Measurements from ENCODE around the gene INKA1. TPM values are rescaled to one million over a fixed set of nuclear protein-coding genes. Genes with fewer than 3 reads are reported as not detected.

Gene INKA1
- total and polyA plus RNA-seq, 9 of the 15 experiments (the other 6 are each of a cell fraction or from before 2014, with no cell fraction given): 0.55 to 13.9 (median 6.7) TPM

DNA sequence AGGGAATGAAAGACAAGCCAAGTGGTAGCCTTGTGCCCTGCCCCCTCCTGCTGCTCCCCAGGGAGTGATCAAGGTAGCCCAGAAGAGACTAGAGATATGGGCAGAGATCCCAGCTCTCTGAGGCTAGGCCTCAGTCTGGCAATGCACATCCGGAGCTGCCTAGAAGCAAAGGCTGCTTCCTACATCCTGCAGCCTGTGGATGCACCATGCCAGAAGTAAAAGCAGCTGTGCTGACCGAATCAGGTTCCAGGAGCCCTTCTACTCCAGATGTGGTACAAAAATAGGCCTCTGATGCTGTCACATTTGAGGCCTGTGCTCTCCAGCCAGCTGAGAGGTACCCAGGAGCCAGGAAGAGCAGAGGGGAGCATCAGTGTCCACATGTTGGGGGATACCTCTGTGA is 37.3 kb downstream of the INKA1 start:
- H3K36me3 ChIP-seq (ENCODE audit: control insufficient read depth, insufficient read depth, low read length): peaks cover 62% of the 10 kb centered on the region; the same call in 2 of the 3 replicates
- H3K9me3 ChIP-seq (replicated peaks; ENCODE audit: control insufficient read depth, insufficient read depth, low read depth, low read length): no peaks in the 10 kb centered on the region
- H3K4me1 ChIP-seq (replicated peaks in 1 of 2; ENCODE audit: control insufficient read depth in 2 of 2, insufficient read depth in 2 of 2, low read length in 2 of 2): no peaks in the 10 kb centered on the region; a peak in 1 of 5 replicates
- H3K9ac ChIP-seq (ENCODE audit: insufficient read depth in 1 of 2, low read depth in 2 of 2, low read length in 2 of 2): no peak overlapping the region
- in situ Hi-C loops (cut with MboI) (loop anchor here (5.0 kb wide), 1 partner anchor 138 kb away; no protein-coding TSS in a partner anchor), intact Hi-C loops (cut with micrococcal nuclease) (no loop called here)
- H3K9me1 ChIP-seq (ENCODE audit: control insufficient read depth, insufficient read depth, low read length): no peaks in the 10 kb centered on the region
- ChIA-PET CTCF (ENCODE audit: low intra/inter-chr PET ratio) (interaction anchor here (1.6 to 1.7 kb wide), 2 partner anchors 66 to 137 kb away, joined by 7 to 16 read pairs; no protein-coding TSS in a partner anchor), POLR2A (interaction anchor here (1.8 kb wide), 1 partner anchor 300 kb away, joined by 5 read pairs; no protein-coding TSS in a partner anchor)
- no peak overlapping the region for H3K4me2 ChIP-seq (ENCODE audit: insufficient read depth, low read length)
- 75% methylated on average over 2 of the region's 2 CpGs for WGBS (ENCODE audit: insufficient coverage, low coverage, missing lambda C conversion rate)
- H4K20me1 ChIP-seq (replicated peaks; ENCODE audit: control insufficient read depth, insufficient read depth, low read length): no peaks in the 10 kb centered on the region
- H3K27ac ChIP-seq (ENCODE audit: extremely low read depth, low read depth, low read length): no peak overlapping the region
- no peaks in the 10 kb centered on the region for H3K27me3 ChIP-seq (ENCODE audit: control insufficient read depth in 2 of 2, insufficient read depth in 2 of 2, low read length in 2 of 2)
- ATAC-seq (no peak), FAIRE-seq (no peak), DNase-seq (ENCODE audit: extremely low read depth in 1 of 4, low spot score in 3 of 4) (no peak)
- no peak overlapping the region for H2AFZ ChIP-seq (ENCODE audit: low read depth, low read length)
- H3K79me2 ChIP-seq (ENCODE audit: control insufficient read depth, insufficient read depth, low read length): no peaks in the 10 kb centered on the region
- H3K4me3 ChIP-seq: no peak overlapping the region
- no TSS peak for BruUV-seq (replicated peaks)
- TF ChIP-seq MAFG (tag; conservative IDR thresholded peaks at IDR 0.05): no peak
- TF ChIP-seq, protein P1, sequence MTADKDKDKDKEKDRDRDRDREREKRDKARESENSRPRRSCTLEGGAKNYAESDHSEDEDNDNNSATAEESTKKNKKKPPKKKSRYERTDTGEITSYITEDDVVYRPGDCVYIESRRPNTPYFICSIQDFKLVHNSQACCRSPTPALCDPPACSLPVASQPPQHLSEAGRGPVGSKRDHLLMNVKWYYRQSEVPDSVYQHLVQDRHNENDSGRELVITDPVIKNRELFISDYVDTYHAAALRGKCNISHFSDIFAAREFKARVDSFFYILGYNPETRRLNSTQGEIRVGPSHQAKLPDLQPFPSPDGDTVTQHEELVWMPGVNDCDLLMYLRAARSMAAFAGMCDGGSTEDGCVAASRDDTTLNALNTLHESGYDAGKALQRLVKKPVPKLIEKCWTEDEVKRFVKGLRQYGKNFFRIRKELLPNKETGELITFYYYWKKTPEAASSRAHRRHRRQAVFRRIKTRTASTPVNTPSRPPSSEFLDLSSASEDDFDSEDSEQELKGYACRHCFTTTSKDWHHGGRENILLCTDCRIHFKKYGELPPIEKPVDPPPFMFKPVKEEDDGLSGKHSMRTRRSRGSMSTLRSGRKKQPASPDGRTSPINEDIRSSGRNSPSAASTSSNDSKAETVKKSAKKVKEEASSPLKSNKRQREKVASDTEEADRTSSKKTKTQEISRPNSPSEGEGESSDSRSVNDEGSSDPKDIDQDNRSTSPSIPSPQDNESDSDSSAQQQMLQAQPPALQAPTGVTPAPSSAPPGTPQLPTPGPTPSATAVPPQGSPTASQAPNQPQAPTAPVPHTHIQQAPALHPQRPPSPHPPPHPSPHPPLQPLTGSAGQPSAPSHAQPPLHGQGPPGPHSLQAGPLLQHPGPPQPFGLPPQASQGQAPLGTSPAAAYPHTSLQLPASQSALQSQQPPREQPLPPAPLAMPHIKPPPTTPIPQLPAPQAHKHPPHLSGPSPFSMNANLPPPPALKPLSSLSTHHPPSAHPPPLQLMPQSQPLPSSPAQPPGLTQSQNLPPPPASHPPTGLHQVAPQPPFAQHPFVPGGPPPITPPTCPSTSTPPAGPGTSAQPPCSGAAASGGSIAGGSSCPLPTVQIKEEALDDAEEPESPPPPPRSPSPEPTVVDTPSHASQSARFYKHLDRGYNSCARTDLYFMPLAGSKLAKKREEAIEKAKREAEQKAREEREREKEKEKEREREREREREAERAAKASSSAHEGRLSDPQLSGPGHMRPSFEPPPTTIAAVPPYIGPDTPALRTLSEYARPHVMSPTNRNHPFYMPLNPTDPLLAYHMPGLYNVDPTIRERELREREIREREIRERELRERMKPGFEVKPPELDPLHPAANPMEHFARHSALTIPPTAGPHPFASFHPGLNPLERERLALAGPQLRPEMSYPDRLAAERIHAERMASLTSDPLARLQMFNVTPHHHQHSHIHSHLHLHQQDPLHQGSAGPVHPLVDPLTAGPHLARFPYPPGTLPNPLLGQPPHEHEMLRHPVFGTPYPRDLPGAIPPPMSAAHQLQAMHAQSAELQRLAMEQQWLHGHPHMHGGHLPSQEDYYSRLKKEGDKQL (CRISPR knock-in tag; IDR thresholded peaks at IDR 0.05; ENCODE audit: borderline replicate concordance): no peak
- no peak for TF ChIP-seq XRCC5 (IDR thresholded peaks at IDR 0.05; ENCODE audit: low read depth, low read length)
- no peak for TF ChIP-seq POLR3A (IDR thresholded peaks at IDR 0.05; ENCODE audit: borderline replicate concordance, extremely low read depth, insufficient read depth, insufficient read length)
- no peak for TF ChIP-seq CHD4 (IDR thresholded peaks at IDR 0.05; ENCODE audit: insufficient read depth, insufficient replicate concordance, low read depth, low read length, poor library complexity, severe bottlenecking)
- no peak for TF ChIP-seq BDP1 (IDR thresholded peaks at IDR 0.05; ENCODE audit: insufficient read depth, insufficient read length)

All from K562 (cell line).